Retina (tissue), 1 donor: Measurements from ENCODE around the gene SLC9A4.
"Not testable (repeated sequence)": the region's sequence is repeated elsewhere in the genome, so short reads cannot be mapped to it uniquely, and the experiment has no call there.

Source experiments
- DNase-seq: peaks from one replicate; pipeline ENCODE4 v3.0.0-alpha.2; 2016

SLC9A4 gene

GRCh38 chr2:102553601-102554000, 80.6 kb downstream of the SLC9A4 start:
- no peak for DNase-seq

DNA sequence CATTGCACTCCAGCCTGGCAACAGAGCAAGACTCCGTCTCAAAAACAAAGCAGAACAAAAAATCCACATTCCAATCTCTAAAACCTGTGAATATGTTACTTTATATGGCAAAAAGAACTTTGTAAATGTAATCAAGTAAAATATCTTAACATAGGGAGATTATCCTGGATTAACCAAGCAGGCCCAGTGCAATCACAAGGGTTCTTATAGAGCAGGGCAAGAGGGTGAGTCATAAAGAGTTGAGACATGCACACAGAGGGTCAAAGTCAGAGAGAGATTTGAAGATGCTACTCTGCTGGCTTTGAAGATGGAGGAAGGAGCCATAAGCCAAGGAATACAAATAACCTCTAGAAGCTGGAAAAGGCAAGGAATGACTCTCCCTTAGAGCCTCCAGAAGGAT, 85.4 kb downstream of the SLC9A4 start:
- DNase-seq, result no peak

DNA sequence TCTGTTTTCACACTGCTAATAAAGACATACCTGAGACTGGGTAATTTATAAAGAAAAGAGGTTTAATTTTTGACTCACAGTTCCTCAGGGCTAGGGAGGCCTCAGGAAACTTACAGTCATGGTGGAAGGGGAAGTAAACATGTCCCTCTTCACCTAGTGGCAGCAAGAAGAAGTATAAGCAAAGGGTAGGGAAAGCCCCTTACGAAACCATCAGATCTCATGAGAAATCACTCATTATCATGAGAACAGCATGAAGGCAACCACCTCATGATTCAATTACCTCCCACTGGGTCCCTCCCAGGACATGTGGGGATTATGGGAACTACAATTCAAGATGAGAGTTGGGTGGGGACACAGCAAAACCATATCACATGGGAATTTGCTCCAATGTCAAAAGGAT, 89.5 kb downstream of the SLC9A4 start:
- not testable (repeated sequence) for DNase-seq

- DNase-seq, result no peak
Observed at GRCh38 chr2:102575888-102576287, 102.9 kb downstream of the SLC9A4 start.

DNA sequence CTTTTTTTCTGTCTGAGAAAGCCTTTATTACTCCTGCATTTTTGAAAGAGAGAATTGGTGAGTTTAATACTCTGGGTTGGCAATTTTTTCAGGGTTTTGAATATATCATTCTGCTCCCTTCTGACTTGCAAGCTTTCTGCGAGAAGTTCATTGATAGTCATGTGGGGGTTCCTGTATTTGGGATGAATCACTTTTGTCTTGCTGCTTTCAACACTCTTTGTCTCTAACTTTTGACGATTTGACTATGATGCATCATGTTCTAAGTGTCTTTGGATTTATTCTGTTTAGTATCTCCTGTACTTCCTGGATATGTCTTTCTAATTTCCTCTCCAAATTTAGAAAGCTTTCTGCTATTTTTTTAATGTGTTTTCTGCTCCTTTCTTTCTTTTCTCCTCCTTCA, 105.3 kb downstream of the SLC9A4 start:
- no peak for DNase-seq

GRCh38 chr2:102581911-102582310, 108.9 kb downstream of the SLC9A4 start:
- no peak for DNase-seq

DNA sequence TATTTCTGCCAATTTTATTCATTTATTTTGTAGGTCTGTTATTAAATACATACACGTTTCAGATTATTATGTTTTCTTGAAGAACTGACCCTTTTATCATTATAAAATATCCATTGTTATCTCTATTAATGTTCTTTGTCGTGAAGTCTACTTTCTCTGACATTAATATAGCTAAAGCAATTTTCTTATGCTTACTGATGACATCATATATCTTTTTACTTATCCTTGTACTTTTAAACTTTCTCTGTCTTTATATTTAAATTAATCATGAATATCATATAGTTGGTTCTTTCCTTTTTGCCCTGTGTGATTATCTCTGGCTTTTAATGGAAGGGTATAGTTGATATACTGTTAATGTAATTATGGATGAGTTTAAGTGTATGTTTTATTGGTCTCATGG, 109.8 kb downstream of the SLC9A4 start:
- no peak for DNase-seq
